Keratinocyte (primary cell): ENCODE results near the gene HSF5. TPM values are rescaled to one million over a fixed set of nuclear protein-coding genes. Genes with fewer than 3 reads are reported as not detected.

Source experiments
- DNase-seq: peaks from one replicate; pipeline ENCODE4 v3.0.0-alpha.2; 2011; ENCODE audit warnings: low read depth, missing footprints, low spot score
- FAIRE-seq: peaks from 2 replicates; lab custom pipeline; 2011; peaks lifted over from hg19 to GRCh38; lab: Jason Lieb, UNC
- H2AFZ ChIP-seq: 2 replicates; pipeline ENCODE4 v1.6.0; 2012; ENCODE audit warnings: low read length, control low read depth, inconsistent platforms; ENCODE audit not compliant: control insufficient read depth
- H3K27ac ChIP-seq: 2 replicates; pipeline ENCODE4 v1.5.1; 2011; ENCODE audit warnings: low read length; ENCODE audit not compliant: control insufficient read depth, insufficient read depth
- H3K27me3 ChIP-seq: 3 replicates; pipeline ENCODE4 v1.6.0; 2011; ENCODE audit warnings: low read length; ENCODE audit not compliant: control insufficient read depth, insufficient read depth; ENCODE audit errors: extremely low read depth
- H3K36me3 ChIP-seq, 2 experiments: 2 replicates in 1 of 2; 3 replicates in 1 of 2; pipeline ENCODE4 v1.5.1; 2011; ENCODE audit warnings: low read length in 2 of 2, mild to moderate bottlenecking in 1 of 2; ENCODE audit not compliant: control insufficient read depth in 2 of 2, insufficient read depth in 2 of 2; ENCODE audit errors: extremely low read depth in 1 of 2
- H3K4me1 ChIP-seq: 3 replicates; pipeline ENCODE4 v1.5.1; 2011; ENCODE audit warnings: low read length; ENCODE audit not compliant: control insufficient read depth, insufficient read depth; ENCODE audit errors: extremely low read depth
- H3K4me2 ChIP-seq: 3 replicates; pipeline ENCODE4 v1.6.0; 2011; ENCODE audit warnings: low read depth, low read length; ENCODE audit not compliant: control insufficient read depth, insufficient read depth; ENCODE audit errors: extremely low read depth
- H3K4me3 ChIP-seq, 3 experiments: fragments of 200-600 bp in 1 of 3; sonication (generic) in 1 of 3; 2 replicates in 2 of 3; 3 replicates in 1 of 3; pipeline ENCODE4 v1.5.1; 2011 to 2016; ENCODE audit warnings: low read length in 3 of 3, mild to moderate bottlenecking in 3 of 3, control low read depth in 2 of 3, inconsistent platforms in 1 of 3, low read depth in 1 of 3, mixed read lengths in 1 of 3, mixed run types in 1 of 3, moderate library complexity in 1 of 3; ENCODE audit not compliant: control insufficient read depth in 2 of 3, insufficient read depth in 2 of 3; ENCODE audit errors: extremely low read depth in 1 of 3
- H3K79me2 ChIP-seq: 2 replicates; pipeline ENCODE4 v1.6.0; 2012; ENCODE audit warnings: low read length; ENCODE audit not compliant: control insufficient read depth, insufficient read depth
- H3K9ac ChIP-seq: 3 replicates; pipeline ENCODE4 v1.6.0; 2011; ENCODE audit warnings: low read length; ENCODE audit not compliant: control insufficient read depth, insufficient read depth; ENCODE audit errors: extremely low read depth
- H3K9me1 ChIP-seq: 3 replicates; pipeline ENCODE4 v1.6.0; 2011; ENCODE audit warnings: low read length; ENCODE audit not compliant: control insufficient read depth, insufficient read depth; ENCODE audit errors: extremely low read depth
- H3K9me3 ChIP-seq: 2 replicates; pipeline ENCODE4 v1.5.1; 2012; ENCODE audit warnings: low read depth, low read length; ENCODE audit not compliant: control insufficient read depth
- H4K20me1 ChIP-seq: 3 replicates; pipeline ENCODE4 v1.6.0; 2011; ENCODE audit warnings: low read length; ENCODE audit not compliant: control insufficient read depth, insufficient read depth; ENCODE audit errors: extremely low read depth
- EZH2 ChIP-seq: IDR thresholded peaks from one replicate; pipeline ENCODE4 v1.6.1; 2012; ENCODE audit warnings: inconsistent platforms, mild to moderate bottlenecking, low read length, moderate library complexity
- dilution Hi-C: fragments of 300-500 bp; cut with MboI; formaldehyde crosslinking; loops from one replicate; pipeline ENCODE4 v1.7.0; 2020; ENCODE audit warnings: low sequenced_read_pairs; ENCODE audit not compliant: extremely low pct_ligation_motif_present
- polyA plus RNA-seq, 5 experiments: library from polyadenylated mRNA; depleted of rRNA in 3 of 5; stranded (reverse) in 3 of 5; stranded (forward) in 1 of 5; unstranded in 1 of 5; fragments of >200 nt; gene quantifications; 1 replicate in 1 of 5; 2 replicates in 3 of 5; 3 replicates in 1 of 5; pipeline versions ENCODE4 v1.2.1 to v1.2.3, GENCODE V29; 2011 to 2012; ENCODE audit warnings: missing spikeins in 2 of 5, low read depth in 1 of 5, low replicate concordance in 1 of 5
- TF ChIP-seq, protein P1 (sequence below), 3 experiments: IDR thresholded peaks in 1 of 3; conservative IDR thresholded peaks in 1 of 3; optimal IDR thresholded peaks in 1 of 3; 2 replicates in 2 of 3; 3 replicates in 1 of 3; pipeline versions ENCODE3 to v1.5.1; 2011; ENCODE audit warnings: low read length in 3 of 3, mild to moderate bottlenecking in 3 of 3, moderate library complexity in 2 of 3, control low read depth in 1 of 3, inconsistent platforms in 1 of 3; ENCODE audit not compliant: insufficient read depth in 2 of 3; ENCODE audit errors: extremely low read depth in 1 of 3

Gene HSF5
- polyA plus RNA-seq, 1 donor (not counting 4 experiments of a cell fraction or from before 2014, with no cell fraction given) = 0.01 TPM

- no peak overlapping the region for H3K27ac ChIP-seq
- no peaks in the 10 kb centered on the region for H3K9me3 ChIP-seq
- no peaks in the 10 kb centered on the region for H3K27me3 ChIP-seq
- FAIRE-seq (no peak), DNase-seq (no peak)
- H3K9ac ChIP-seq = no peak overlapping the region
- H3K4me2 ChIP-seq = no peak overlapping the region
- no peaks in the 10 kb centered on the region for H3K79me2 ChIP-seq
- H3K4me3 ChIP-seq = no peak overlapping the region
- no peaks in the 10 kb centered on the region for H3K36me3 ChIP-seq
- H3K4me1 ChIP-seq = no peaks in the 10 kb centered on the region
- dilution Hi-C loops = no loop called here
- no peak for TF ChIP-seq EZH2
- TF ChIP-seq, protein P1, sequence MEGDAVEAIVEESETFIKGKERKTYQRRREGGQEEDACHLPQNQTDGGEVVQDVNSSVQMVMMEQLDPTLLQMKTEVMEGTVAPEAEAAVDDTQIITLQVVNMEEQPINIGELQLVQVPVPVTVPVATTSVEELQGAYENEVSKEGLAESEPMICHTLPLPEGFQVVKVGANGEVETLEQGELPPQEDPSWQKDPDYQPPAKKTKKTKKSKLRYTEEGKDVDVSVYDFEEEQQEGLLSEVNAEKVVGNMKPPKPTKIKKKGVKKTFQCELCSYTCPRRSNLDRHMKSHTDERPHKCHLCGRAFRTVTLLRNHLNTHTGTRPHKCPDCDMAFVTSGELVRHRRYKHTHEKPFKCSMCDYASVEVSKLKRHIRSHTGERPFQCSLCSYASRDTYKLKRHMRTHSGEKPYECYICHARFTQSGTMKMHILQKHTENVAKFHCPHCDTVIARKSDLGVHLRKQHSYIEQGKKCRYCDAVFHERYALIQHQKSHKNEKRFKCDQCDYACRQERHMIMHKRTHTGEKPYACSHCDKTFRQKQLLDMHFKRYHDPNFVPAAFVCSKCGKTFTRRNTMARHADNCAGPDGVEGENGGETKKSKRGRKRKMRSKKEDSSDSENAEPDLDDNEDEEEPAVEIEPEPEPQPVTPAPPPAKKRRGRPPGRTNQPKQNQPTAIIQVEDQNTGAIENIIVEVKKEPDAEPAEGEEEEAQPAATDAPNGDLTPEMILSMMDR (optimal IDR thresholded peaks at IDR 0.05 in 1 of 3, IDR thresholded peaks at IDR 0.05 in 1 of 3, conservative IDR thresholded peaks at IDR 0.05 in 1 of 3; ENCODE audit: extremely low read depth in 1 of 3, insufficient read depth in 2 of 3, low read length in 3 of 3) = no peak
- no peak overlapping the region for H2AFZ ChIP-seq
- no peaks in the 10 kb centered on the region for H4K20me1 ChIP-seq
- no peaks in the 10 kb centered on the region for H3K9me1 ChIP-seq
Observed at GRCh38 chr17:58475985-58476384, 12.2 kb downstream of the HSF5 start.

- Histone ChIP-seq H3K27me3 (no peaks in the 10 kb centered on the region), H3K79me2 (no peaks in the 10 kb centered on the region), H3K27ac (no peak overlapping the region), H3K9ac (no peak overlapping the region), H3K4me1 (no peaks in the 10 kb centered on the region), H3K36me3 (no peaks in the 10 kb centered on the region), H3K4me2 (no peak overlapping the region), H2AFZ (no peak overlapping the region), H3K9me3 (no peaks in the 10 kb centered on the region), H4K20me1 (no peaks in the 10 kb centered on the region), H3K9me1 (no peaks in the 10 kb centered on the region), H3K4me3 (no peak overlapping the region)
- DNase-seq = no peak
- dilution Hi-C loops = no loop called here
- no peak for FAIRE-seq
- TF ChIP-seq, protein P1 (optimal IDR thresholded peaks at IDR 0.05 in 1 of 3, IDR thresholded peaks at IDR 0.05 in 1 of 3, conservative IDR thresholded peaks at IDR 0.05 in 1 of 3; ENCODE audit: extremely low read depth in 1 of 3, insufficient read depth in 2 of 3, low read length in 3 of 3) = no peak
- no peak for TF ChIP-seq EZH2
Observed at GRCh38 chr17:58470356-58470755, 17.9 kb downstream of the HSF5 start.
